ENCODE measurements around the gene MEF2A. TPM values are rescaled to one million over a fixed set of nuclear protein-coding genes. Genes with fewer than 3 reads are reported as not detected.

The MEF2A gene
- total and polyA plus RNA-seq, 2 donors, result 27.4 to 32.4 TPM

DNA sequence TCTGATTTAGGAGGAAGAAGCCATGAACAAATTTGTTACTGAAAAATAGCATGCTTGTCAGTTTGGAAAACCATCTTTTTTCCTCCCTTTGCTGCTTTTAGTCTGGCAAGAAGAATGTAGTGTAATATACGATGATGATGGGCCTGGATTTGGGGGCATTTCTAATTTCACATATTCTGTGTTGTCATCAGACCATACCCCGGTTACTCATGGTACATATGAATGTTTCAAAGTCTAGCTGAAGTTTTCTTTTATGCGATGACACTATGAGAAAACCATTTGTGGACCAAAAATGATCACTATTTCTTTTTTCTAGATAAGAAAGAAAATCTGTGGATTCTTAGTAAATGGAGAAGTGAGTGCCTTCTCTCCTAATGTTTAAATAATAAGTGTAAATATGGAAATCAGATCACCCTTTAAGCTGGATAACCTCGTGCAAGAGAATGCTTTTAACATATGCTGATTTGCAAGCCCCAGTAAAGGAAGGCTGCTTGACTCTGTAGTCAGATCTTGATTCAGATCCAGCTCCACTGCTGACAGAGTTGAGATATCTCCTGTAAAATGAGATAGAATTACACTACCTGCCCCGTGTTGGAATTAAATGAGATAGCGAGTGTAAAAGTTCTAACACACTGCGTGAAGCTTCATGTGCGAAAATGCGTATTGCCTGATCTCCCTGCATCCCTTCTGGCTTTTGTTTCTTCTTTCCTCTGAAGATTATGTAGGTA, 3.0 kb downstream of the MEF2A start:
- no peak for DNase-seq (ENCODE audit: low read depth in 6 of 9, low spot score in 9 of 9)
- Histone ChIP-seq H3K27me3 (ENCODE audit: control insufficient read depth in 2 of 2, insufficient read depth in 1 of 2, low read length in 1 of 2) (no peaks in the 10 kb centered on the region), H3K9me3 (ENCODE audit: control insufficient read depth in 2 of 2, insufficient read depth in 1 of 2, low read length in 1 of 2) (no peaks in the 10 kb centered on the region), H3K4me1 (ENCODE audit: control insufficient read depth in 2 of 2, insufficient read depth in 2 of 2, low read length in 2 of 2) (peaks cover 9 to 13% of the 10 kb centered on the region in 2 donors), H3K36me3 (ENCODE audit: control insufficient read depth in 2 of 2, insufficient read depth in 2 of 2, low read length in 1 of 2) (no peaks in the 10 kb centered on the region), H3K27ac (ENCODE audit: low read depth in 1 of 2, low read length in 1 of 2) (no peak overlapping the region), H3K4me3 (ENCODE audit: low read length in 2 of 2) (no peak overlapping the region)
- WGBS, result 94% methylated on average over 9 of the region's 9 CpGs

DNA sequence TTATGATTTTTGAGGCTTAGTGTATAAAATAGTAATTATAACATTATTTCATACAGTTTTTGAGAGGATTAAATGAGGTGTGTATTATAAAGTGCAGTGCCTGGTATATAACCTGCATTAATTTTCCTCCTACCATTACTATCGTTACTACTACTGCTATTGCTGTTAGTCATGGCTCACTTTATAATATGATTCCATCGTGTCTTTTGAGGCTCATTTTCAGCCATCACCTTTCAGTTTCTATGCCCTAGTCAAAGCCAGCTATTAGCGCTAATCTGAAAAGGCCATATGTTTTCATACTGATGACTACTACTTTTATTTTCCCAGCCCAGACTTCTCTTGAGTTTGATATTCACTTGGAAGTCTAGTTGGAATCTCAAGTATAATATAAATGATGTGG, 5.5 kb downstream of the MEF2A start:
- DNase-seq (ENCODE audit: low read depth in 6 of 9, low spot score in 9 of 9), result no peak
- Histone ChIP-seq H3K27ac (ENCODE audit: low read depth in 1 of 2, low read length in 1 of 2) (no peak overlapping the region), H3K27me3 (ENCODE audit: control insufficient read depth in 2 of 2, insufficient read depth in 1 of 2, low read length in 1 of 2) (no peaks in the 10 kb centered on the region), H3K4me3 (ENCODE audit: low read length in 2 of 2) (no peak overlapping the region), H3K4me1 (ENCODE audit: control insufficient read depth in 2 of 2, insufficient read depth in 2 of 2, low read length in 2 of 2) (peaks cover 0 to 5% of the 10 kb centered on the region in 2 donors), H3K9me3 (ENCODE audit: control insufficient read depth in 2 of 2, insufficient read depth in 1 of 2, low read length in 1 of 2) (no peaks in the 10 kb centered on the region), H3K36me3 (ENCODE audit: control insufficient read depth in 2 of 2, insufficient read depth in 2 of 2, low read length in 1 of 2) (no peaks in the 10 kb centered on the region)
- 96% methylated on average over 3 of the region's 3 CpGs for WGBS

DNA sequence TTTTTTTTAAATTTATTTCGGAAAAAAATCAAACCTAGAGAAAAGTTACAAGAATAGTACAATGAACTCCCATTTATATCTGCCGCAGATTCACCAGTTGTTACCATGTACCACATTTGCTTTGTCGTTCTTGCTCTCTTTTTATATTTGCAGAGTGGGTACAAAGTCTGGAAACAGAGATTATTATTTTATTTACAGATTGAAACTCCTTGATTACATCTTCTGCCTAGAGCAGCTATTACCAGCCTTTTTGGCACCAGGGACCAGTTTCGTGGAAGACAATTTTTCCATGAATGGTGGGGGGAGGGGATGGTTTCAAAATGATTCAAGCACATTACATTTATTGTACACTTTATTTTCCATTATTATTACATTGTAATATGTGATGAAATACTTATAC, 8.3 kb downstream of the MEF2A start:
- Histone ChIP-seq H3K9me3 (ENCODE audit: control insufficient read depth in 2 of 2, insufficient read depth in 1 of 2, low read length in 1 of 2) (no peaks in the 10 kb centered on the region), H3K4me1 (ENCODE audit: control insufficient read depth in 2 of 2, insufficient read depth in 2 of 2, low read length in 2 of 2) (peaks cover 0 to 2% of the 10 kb centered on the region in 2 donors), H3K27ac (ENCODE audit: low read depth in 1 of 2, low read length in 1 of 2) (no peak overlapping the region), H3K4me3 (ENCODE audit: low read length in 2 of 2) (no peak overlapping the region), H3K27me3 (ENCODE audit: control insufficient read depth in 2 of 2, insufficient read depth in 1 of 2, low read length in 1 of 2) (no peaks in the 10 kb centered on the region), H3K36me3 (ENCODE audit: control insufficient read depth in 2 of 2, insufficient read depth in 2 of 2, low read length in 1 of 2) (no peaks in the 10 kb centered on the region)
- 98% methylated on average over 4 of the region's 4 CpGs for WGBS
- no peak for DNase-seq (ENCODE audit: low read depth in 6 of 9, low spot score in 9 of 9)

DNA sequence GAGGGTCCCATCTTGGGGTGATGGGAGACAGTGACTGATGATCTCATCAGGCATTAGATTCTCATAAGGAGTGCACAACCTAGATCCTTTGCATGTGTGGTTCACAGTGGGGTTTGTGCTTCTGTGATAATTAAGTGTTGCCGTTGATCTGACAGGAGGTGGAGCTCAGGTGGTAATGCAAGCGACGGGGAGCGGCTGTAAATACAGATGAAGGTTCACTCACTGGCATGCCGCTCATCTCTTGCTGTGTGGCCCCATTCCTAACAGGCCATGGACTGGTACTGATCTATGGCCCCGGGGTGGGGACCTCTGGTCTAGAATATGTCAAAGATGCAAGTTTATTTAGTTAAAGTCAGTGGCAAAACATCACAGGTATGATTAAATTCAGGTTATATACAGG, 8.7 kb downstream of the MEF2A start:
- Histone ChIP-seq H3K9me3 (ENCODE audit: control insufficient read depth in 2 of 2, insufficient read depth in 1 of 2, low read length in 1 of 2) (no peaks in the 10 kb centered on the region), H3K4me1 (ENCODE audit: control insufficient read depth in 2 of 2, insufficient read depth in 2 of 2, low read length in 2 of 2) (peaks cover 0 to 2% of the 10 kb centered on the region in 2 donors), H3K27me3 (ENCODE audit: control insufficient read depth in 2 of 2, insufficient read depth in 1 of 2, low read length in 1 of 2) (no peaks in the 10 kb centered on the region), H3K27ac (ENCODE audit: low read depth in 1 of 2, low read length in 1 of 2) (no peak overlapping the region), H3K36me3 (ENCODE audit: control insufficient read depth in 2 of 2, insufficient read depth in 2 of 2, low read length in 1 of 2) (no peaks in the 10 kb centered on the region), H3K4me3 (ENCODE audit: low read length in 2 of 2) (no peak overlapping the region)
- WGBS, result 99% methylated on average over 6 of the region's 6 CpGs
- no peak for DNase-seq (ENCODE audit: low read depth in 6 of 9, low spot score in 9 of 9)

DNA sequence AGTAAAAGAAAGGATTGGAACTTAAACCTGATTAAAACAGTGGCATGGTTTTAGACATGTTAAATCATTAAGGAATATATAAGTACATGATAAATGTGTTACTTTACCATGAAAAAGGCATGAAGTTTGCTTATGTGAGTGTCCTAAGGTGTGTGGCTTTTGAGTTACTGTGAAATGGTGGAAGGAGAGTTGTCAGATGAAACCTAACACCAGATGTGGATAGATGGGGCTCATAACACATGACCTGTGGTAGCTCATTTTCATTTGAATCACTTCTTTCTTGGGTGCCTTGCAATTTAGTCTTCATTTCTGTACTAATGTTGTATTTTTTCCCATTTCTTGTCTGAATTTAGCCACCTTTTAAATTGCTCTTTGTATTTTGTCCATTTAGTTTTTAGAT, 13.0 kb downstream of the MEF2A start:
- peaks cover 5% of the 10 kb centered on the region in 2 donors for H3K4me1 ChIP-seq (ENCODE audit: control insufficient read depth in 2 of 2, insufficient read depth in 2 of 2, low read length in 2 of 2)
- no peak overlapping the region for H3K27ac ChIP-seq (ENCODE audit: low read depth in 1 of 2, low read length in 1 of 2)

DNA sequence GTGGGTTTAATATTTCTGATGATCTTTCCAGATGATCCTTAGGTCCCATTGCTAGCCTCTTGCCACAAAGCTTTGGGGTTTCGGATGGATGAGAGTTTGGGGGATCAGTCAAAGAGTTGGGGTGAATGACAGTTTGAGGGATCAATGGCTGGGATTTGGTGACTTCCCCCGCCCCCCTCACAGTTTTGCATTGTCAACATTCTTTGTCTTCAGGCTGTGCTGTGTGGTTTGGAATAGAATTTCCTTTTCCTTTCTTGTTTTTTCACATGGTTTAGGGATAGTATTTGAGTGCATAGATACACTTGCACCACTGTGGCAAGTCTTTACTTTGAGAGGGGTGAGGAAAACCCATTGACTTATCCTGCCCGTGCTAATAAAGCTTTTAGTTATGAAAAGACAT, 14.3 kb downstream of the MEF2A start:
- H3K4me3 ChIP-seq (ENCODE audit: low read length in 2 of 2), result no peak overlapping the region
- peaks cover 0 to 4% of the 10 kb centered on the region in 2 donors for H3K36me3 ChIP-seq (ENCODE audit: control insufficient read depth in 2 of 2, insufficient read depth in 2 of 2, low read length in 1 of 2)
- no peaks in the 10 kb centered on the region for H3K9me3 ChIP-seq (ENCODE audit: control insufficient read depth in 2 of 2, insufficient read depth in 1 of 2, low read length in 1 of 2)
- no peak overlapping the region for H3K27ac ChIP-seq (ENCODE audit: low read depth in 1 of 2, low read length in 1 of 2)
- H3K4me1 ChIP-seq (ENCODE audit: control insufficient read depth in 2 of 2, insufficient read depth in 2 of 2, low read length in 2 of 2), result peaks cover 3 to 5% of the 10 kb centered on the region in 2 donors
- no peak for DNase-seq (ENCODE audit: low read depth in 6 of 9, low spot score in 9 of 9)
- 94% methylated on average over 3 of the region's 3 CpGs for WGBS
- no peaks in the 10 kb centered on the region for H3K27me3 ChIP-seq (ENCODE audit: control insufficient read depth in 2 of 2, insufficient read depth in 1 of 2, low read length in 1 of 2)

More for the DNA sequence above, 13.0 kb downstream of the MEF2A start:
- Histone ChIP-seq H3K36me3 (ENCODE audit: control insufficient read depth in 2 of 2, insufficient read depth in 2 of 2, low read length in 1 of 2) (no peaks in the 10 kb centered on the region), H3K4me3 (ENCODE audit: low read length in 2 of 2) (no peak overlapping the region), H3K9me3 (ENCODE audit: control insufficient read depth in 2 of 2, insufficient read depth in 1 of 2, low read length in 1 of 2) (no peaks in the 10 kb centered on the region), H3K27me3 (ENCODE audit: control insufficient read depth in 2 of 2, insufficient read depth in 1 of 2, low read length in 1 of 2) (no peaks in the 10 kb centered on the region)
- DNase-seq (ENCODE audit: low read depth in 6 of 9, low spot score in 9 of 9), result no peak

DNA sequence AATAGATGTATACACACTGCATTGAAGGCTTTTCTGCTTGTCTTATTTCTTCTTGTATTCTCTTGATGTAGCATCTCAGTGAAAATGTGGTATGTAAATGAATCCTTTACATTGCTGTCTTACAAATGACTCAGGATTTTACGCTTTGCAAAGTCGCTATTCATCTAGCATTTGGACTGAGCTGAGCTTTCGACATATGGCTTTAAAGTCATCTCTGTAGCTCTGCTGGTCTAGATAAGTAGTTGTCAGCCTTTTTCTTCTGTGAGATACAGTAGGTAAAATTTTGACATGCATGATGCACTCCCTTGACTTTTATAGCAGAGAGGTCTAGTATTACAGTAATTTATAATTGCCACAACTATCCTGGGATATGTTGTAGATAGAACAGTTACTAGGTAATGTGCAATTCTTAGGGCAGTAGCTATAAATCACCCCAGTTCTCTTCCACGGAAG, 16.8 kb downstream of the MEF2A start:
- peaks cover 0 to 4% of the 10 kb centered on the region in 2 donors for H3K36me3 ChIP-seq (ENCODE audit: control insufficient read depth in 2 of 2, insufficient read depth in 2 of 2, low read length in 1 of 2)
- H3K4me3 ChIP-seq (ENCODE audit: low read length in 2 of 2), result no peak overlapping the region
- 92% methylated on average over 4 of the region's 4 CpGs for WGBS
- no peak overlapping the region for H3K27ac ChIP-seq (ENCODE audit: low read depth in 1 of 2, low read length in 1 of 2)
- H3K4me1 ChIP-seq (ENCODE audit: control insufficient read depth in 2 of 2, insufficient read depth in 2 of 2, low read length in 2 of 2), result peaks cover 3 to 5% of the 10 kb centered on the region in 2 donors
- no peaks in the 10 kb centered on the region for H3K27me3 ChIP-seq (ENCODE audit: control insufficient read depth in 2 of 2, insufficient read depth in 1 of 2, low read length in 1 of 2)
- DNase-seq (ENCODE audit: low read depth in 6 of 9, low spot score in 9 of 9), result no peak
- H3K9me3 ChIP-seq (ENCODE audit: control insufficient read depth in 2 of 2, insufficient read depth in 1 of 2, low read length in 1 of 2), result no peaks in the 10 kb centered on the region

DNA sequence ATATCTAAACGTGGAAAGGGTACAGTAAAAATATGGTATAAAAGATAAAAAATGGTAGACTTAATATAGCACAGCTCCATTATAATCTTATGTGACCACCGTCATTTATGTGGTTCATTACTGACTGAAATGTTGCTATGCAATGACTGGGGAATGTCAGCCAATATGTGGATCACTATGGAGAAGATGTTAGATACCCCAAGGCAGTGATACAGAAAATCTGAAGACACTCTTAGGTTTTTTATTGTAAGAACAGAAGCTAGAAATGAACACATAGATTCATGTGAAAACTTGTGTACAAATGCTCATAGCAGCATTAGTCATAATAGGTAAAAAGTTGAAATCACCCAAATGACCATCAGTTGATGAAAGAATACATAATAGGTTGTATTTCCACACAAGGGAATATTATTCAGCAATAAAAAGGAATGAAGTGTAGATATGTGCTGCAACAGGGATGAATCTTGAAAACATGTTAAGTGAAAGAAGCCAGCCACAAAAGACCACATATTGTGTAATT, 18.4 kb downstream of the MEF2A start:
- Histone ChIP-seq H3K4me3 (ENCODE audit: low read length in 2 of 2) (no peak overlapping the region), H3K27me3 (ENCODE audit: control insufficient read depth in 2 of 2, insufficient read depth in 1 of 2, low read length in 1 of 2) (no peaks in the 10 kb centered on the region), H3K36me3 (ENCODE audit: control insufficient read depth in 2 of 2, insufficient read depth in 2 of 2, low read length in 1 of 2) (peaks cover 0 to 4% of the 10 kb centered on the region in 2 donors), H3K27ac (ENCODE audit: low read depth in 1 of 2, low read length in 1 of 2) (no peak overlapping the region), H3K9me3 (ENCODE audit: control insufficient read depth in 2 of 2, insufficient read depth in 1 of 2, low read length in 1 of 2) (no peaks in the 10 kb centered on the region), H3K4me1 (ENCODE audit: control insufficient read depth in 2 of 2, insufficient read depth in 2 of 2, low read length in 2 of 2) (peaks cover 3 to 5% of the 10 kb centered on the region in 2 donors)
- no peak for DNase-seq (ENCODE audit: low read depth in 6 of 9, low spot score in 9 of 9)
- WGBS, result 99% methylated on average over 2 of the region's 2 CpGs

DNA sequence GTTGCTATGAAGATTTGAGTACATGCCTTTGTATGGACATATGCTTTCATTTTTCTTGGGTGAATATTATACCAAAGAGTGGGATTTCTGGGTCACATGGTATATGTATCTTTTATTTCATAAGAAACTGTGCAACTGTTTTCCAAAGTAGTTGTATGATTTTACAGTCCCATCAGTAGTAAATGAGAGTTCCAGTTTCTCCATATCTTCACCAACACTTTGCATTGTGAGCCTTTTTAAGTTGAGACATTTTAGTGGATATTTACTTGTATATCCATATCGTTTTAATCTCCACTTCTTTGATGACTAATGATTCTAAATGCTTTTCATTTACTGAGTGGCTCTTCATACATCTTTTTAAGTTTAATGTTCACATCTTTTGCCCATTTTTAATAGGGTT, 20.3 kb downstream of the MEF2A start:
- Histone ChIP-seq H3K4me3 (ENCODE audit: low read length in 2 of 2) (no peak overlapping the region), H3K27me3 (ENCODE audit: control insufficient read depth in 2 of 2, insufficient read depth in 1 of 2, low read length in 1 of 2) (no peaks in the 10 kb centered on the region), H3K4me1 (ENCODE audit: control insufficient read depth in 2 of 2, insufficient read depth in 2 of 2, low read length in 2 of 2) (no peaks in the 10 kb centered on the region), H3K36me3 (ENCODE audit: control insufficient read depth in 2 of 2, insufficient read depth in 2 of 2, low read length in 1 of 2) (peaks cover 0 to 4% of the 10 kb centered on the region in 2 donors), H3K9me3 (ENCODE audit: control insufficient read depth in 2 of 2, insufficient read depth in 1 of 2, low read length in 1 of 2) (no peaks in the 10 kb centered on the region), H3K27ac (ENCODE audit: low read depth in 1 of 2, low read length in 1 of 2) (no peak overlapping the region)
- WGBS, result 96% methylated on average over 1 of the region's 1 CpG
- no peak for DNase-seq (ENCODE audit: low read depth in 6 of 9, low spot score in 9 of 9)

All from thymus (tissue), 11 donors.